Measurements from ENCODE around the gene ARHGAP29.

ARHGAP29 gene

GRCh38 chr1:94273111-94273510 lies 35.7 kb upstream of the ARHGAP29 start:
- H3K4me3 ChIP-seq (ENCODE audit: low read length), result no peak overlapping the region
- no peak for TF ChIP-seq CTCF (conservative IDR thresholded peaks at IDR 0.05; ENCODE audit: low read depth, low read length)
- DNase-seq (ENCODE audit: low read depth), result no peak

GRCh38 chr1:94272388-94272787 lies 35.0 kb upstream of the ARHGAP29 start:
- no peak overlapping the region for H3K4me3 ChIP-seq (ENCODE audit: low read length)
- TF ChIP-seq CTCF (conservative IDR thresholded peaks at IDR 0.05; ENCODE audit: low read depth, low read length), result no peak
- no peak for DNase-seq (ENCODE audit: low read depth)

GRCh38 chr1:94271373-94271772 lies 34.0 kb upstream of the ARHGAP29 start:
- DNase-seq (ENCODE audit: low read depth), result no peak
- no peak overlapping the region for H3K4me3 ChIP-seq (ENCODE audit: low read length)
- no peak for TF ChIP-seq CTCF (conservative IDR thresholded peaks at IDR 0.05; ENCODE audit: low read depth, low read length)

GRCh38 chr1:94270801-94271203 lies 33.4 kb upstream of the ARHGAP29 start:
- no peak overlapping the region for H3K4me3 ChIP-seq (ENCODE audit: low read length)
- TF ChIP-seq CTCF (conservative IDR thresholded peaks at IDR 0.05; ENCODE audit: low read depth, low read length), result no peak
- DNase-seq (ENCODE audit: low read depth), result no peak

GRCh38 chr1:94269921-94270320 lies 32.5 kb upstream of the ARHGAP29 start:
- TF ChIP-seq CTCF (conservative IDR thresholded peaks at IDR 0.05; ENCODE audit: low read depth, low read length), result no peak
- no peak overlapping the region for H3K4me3 ChIP-seq (ENCODE audit: low read length)
- DNase-seq (ENCODE audit: low read depth), result no peak

- no peak for DNase-seq (ENCODE audit: low read depth)
- no peak overlapping the region for H3K4me3 ChIP-seq (ENCODE audit: low read length)
- TF ChIP-seq CTCF (conservative IDR thresholded peaks at IDR 0.05; ENCODE audit: low read depth, low read length), result no peak
Measured at GRCh38 chr1:94265906-94266305, 28.5 kb upstream of the ARHGAP29 start.

GRCh38 chr1:94265011-94265422 lies 27.6 kb upstream of the ARHGAP29 start:
- DNase-seq (ENCODE audit: low read depth), result no peak
- no peak for TF ChIP-seq CTCF (conservative IDR thresholded peaks at IDR 0.05; ENCODE audit: low read depth, low read length)
- H3K4me3 ChIP-seq (ENCODE audit: low read length), result no peak overlapping the region
